ENCODE measurements around the gene ANK3. TPM values are rescaled to one million over a fixed set of nuclear protein-coding genes. Genes with fewer than 3 reads are reported as not detected.
A peak's percentile ranks its signal among the peaks of the same experiment; 100 is the strongest.

ANK3 gene
- total RNA-seq, 2 donors from 2014 or later = 65.0 to 79.5 TPM

DNA sequence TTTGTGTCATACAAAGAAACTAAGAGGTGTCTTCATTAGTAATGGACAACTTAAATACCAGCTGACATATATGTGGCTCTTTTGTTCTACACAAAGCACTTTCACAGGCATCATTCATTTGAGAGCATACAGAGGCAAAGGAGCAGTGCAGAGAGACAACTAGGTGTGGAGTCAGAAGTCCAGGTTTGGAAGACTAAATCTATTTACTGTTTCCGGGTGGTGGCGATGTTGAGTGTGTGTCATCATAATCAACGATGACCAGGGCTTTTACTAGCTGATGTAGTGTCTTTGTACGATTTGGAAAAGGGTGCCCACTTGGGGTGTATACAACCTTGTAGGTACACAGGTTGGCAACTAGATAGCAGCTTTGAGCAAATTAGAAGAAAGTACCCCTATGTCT, 287.9 kb downstream of the ANK3 start:
- no peaks in the 10 kb centered on the region for H3K9me3 Mint-ChIP-seq
- Histone ChIP-seq H3K27ac (ENCODE audit: low read depth, low read length) (no peak overlapping the region), H3K9me3 (ENCODE audit: control insufficient read depth, low read length) (no peaks in the 10 kb centered on the region), H3K4me3 (ENCODE audit: low read length) (no peak overlapping the region), H3K9ac (ENCODE audit: extremely low read depth, low read length, poor library complexity, severe bottlenecking) (no peak overlapping the region), H3K4me1 (ENCODE audit: control insufficient read depth, insufficient read depth, low read length) (no peaks in the 10 kb centered on the region), H3K27me3 (ENCODE audit: control insufficient read depth, insufficient read depth, low read length, poor library complexity, severe bottlenecking) (no peaks in the 10 kb centered on the region), H3K36me3 (ENCODE audit: control insufficient read depth, insufficient read depth, low read length) (no peaks in the 10 kb centered on the region)
- 92 to 93% methylated on average over 2 to 4 of the region's 4 CpGs for WGBS, 2 experiments (ENCODE audit: insufficient coverage in 1 of 2, insufficient read length in 1 of 2)
- DNase-seq = peak; percentile 47
- H3K36me3 Mint-ChIP-seq (ENCODE audit: low read depth) = peaks cover 25% of the 10 kb centered on the region
- H3K27ac Mint-ChIP-seq = peak overlapping the region; percentile 20
- peaks cover 16% of the 10 kb centered on the region for H3K4me1 Mint-ChIP-seq
- H3K4me3 Mint-ChIP-seq = no peak overlapping the region
- H3K27me3 Mint-ChIP-seq (ENCODE audit: insufficient read depth) = no peaks in the 10 kb centered on the region
- TF ChIP-seq, protein P1, sequence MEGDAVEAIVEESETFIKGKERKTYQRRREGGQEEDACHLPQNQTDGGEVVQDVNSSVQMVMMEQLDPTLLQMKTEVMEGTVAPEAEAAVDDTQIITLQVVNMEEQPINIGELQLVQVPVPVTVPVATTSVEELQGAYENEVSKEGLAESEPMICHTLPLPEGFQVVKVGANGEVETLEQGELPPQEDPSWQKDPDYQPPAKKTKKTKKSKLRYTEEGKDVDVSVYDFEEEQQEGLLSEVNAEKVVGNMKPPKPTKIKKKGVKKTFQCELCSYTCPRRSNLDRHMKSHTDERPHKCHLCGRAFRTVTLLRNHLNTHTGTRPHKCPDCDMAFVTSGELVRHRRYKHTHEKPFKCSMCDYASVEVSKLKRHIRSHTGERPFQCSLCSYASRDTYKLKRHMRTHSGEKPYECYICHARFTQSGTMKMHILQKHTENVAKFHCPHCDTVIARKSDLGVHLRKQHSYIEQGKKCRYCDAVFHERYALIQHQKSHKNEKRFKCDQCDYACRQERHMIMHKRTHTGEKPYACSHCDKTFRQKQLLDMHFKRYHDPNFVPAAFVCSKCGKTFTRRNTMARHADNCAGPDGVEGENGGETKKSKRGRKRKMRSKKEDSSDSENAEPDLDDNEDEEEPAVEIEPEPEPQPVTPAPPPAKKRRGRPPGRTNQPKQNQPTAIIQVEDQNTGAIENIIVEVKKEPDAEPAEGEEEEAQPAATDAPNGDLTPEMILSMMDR (conservative IDR thresholded peaks at IDR 0.05) = peak; percentile 15

DNA sequence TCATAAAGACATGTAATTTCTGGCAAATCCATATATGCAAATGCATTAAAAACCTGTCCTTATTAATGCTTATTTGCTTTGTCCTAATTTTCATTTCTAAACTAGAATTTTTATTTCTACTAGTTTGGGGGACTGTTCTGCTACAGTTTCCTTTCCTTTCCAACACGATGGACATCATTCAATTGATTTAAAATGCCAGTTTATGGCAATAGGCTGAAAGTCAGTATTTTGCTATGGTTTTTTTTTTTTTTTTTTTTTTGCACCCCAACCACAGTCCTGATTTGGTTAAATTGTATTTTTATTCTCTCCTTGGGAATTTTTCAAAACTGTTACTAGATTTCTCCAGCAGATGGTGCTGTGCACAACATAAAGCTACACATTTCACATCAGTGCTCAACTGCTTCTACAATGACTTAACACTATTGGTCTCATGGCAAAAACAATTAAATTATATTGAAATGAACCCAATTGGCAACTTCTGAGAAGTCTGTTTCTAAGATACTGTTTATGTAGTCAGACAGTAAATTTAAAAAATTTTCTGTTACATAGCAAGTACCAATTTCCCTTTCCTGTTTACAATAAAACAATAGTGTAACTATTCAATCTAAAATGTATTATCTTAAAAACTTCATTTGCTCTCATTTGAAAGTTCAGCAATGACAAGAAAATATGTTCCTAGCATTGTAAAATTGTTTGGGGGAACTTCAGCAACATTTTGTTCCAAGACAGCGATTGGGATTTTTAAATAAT, 289.5 kb downstream of the ANK3 start:
- no peak for DNase-seq
- Histone ChIP-seq H3K27ac (ENCODE audit: low read depth, low read length) (no peak overlapping the region), H3K4me1 (ENCODE audit: control insufficient read depth, insufficient read depth, low read length) (no peaks in the 10 kb centered on the region), H3K4me3 (ENCODE audit: low read length) (no peak overlapping the region), H3K9ac (ENCODE audit: extremely low read depth, low read length, poor library complexity, severe bottlenecking) (no peak overlapping the region), H3K9me3 (ENCODE audit: control insufficient read depth, low read length) (no peaks in the 10 kb centered on the region), H3K36me3 (ENCODE audit: control insufficient read depth, insufficient read depth, low read length) (no peaks in the 10 kb centered on the region), H3K27me3 (ENCODE audit: control insufficient read depth, insufficient read depth, low read length, poor library complexity, severe bottlenecking) (no peaks in the 10 kb centered on the region)
- Mint-ChIP-seq H3K27me3 (ENCODE audit: insufficient read depth) (no peaks in the 10 kb centered on the region), H3K9me3 (no peaks in the 10 kb centered on the region), H3K27ac (no peak overlapping the region), H3K4me3 (no peak overlapping the region), H3K36me3 (ENCODE audit: low read depth) (peaks cover 19% of the 10 kb centered on the region), H3K4me1 (peaks cover 18% of the 10 kb centered on the region)
- 90% methylated on average over 2 of the region's 2 CpGs; no CpG with 5 or more reads in 1 of the 2 experiments for WGBS, 2 experiments (ENCODE audit: insufficient coverage in 1 of 2, insufficient read length in 1 of 2)
- TF ChIP-seq, protein P1 (conservative IDR thresholded peaks at IDR 0.05) = peak; percentile 77

DNA sequence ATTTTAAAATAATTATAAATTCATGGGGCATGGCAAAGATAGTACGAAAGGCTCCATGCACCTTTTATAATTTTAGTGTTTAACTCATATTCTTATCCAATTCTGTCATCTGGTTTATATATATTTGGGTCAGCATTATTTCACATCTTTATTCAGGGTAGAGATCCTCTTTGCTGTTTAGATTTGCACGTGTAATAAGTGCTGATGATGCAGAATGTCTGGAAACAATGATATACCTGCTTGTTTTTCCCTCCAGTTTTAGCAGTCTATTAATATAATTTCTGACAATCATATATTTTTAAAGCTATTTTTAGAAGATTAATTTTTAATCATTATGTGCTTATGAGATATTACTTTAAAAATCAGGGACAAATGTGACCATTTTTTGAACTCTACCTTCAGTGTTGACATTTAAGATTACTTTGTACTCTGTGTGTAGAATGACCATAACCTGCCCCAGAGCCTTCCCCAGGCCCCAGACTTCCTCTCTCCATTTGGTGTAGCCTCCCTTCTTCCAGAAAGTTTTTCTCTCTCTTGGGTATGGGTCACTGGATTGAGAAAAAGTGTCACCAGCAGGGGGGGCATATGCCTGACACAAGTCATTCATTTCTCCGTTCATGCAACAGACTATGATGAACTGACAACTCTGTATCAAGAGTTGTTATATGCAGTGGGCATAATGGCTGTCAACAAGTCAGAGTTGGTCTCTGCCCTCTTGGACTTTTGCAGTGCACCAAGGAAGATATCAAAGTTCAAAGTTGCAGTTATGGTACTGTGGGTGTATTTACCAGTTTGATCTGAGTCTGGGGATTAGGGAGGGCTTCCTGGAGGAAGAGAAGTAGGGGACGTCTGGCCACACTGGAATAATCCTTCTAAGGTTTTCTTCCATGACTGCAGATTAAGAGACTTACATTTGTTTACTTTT, 290.7 kb downstream of the ANK3 start:
- peaks cover 9% of the 10 kb centered on the region for H3K36me3 Mint-ChIP-seq (ENCODE audit: low read depth)

More for the DNA sequence above, 290.7 kb downstream of the ANK3 start:
- H3K27me3 ChIP-seq (ENCODE audit: control insufficient read depth, insufficient read depth, low read length, poor library complexity, severe bottlenecking) = no peaks in the 10 kb centered on the region
- H3K9me3 Mint-ChIP-seq = no peaks in the 10 kb centered on the region
- no peak overlapping the region for H3K27ac Mint-ChIP-seq
- H3K4me1 Mint-ChIP-seq = peaks cover 18% of the 10 kb centered on the region
- WGBS, 2 experiments (ENCODE audit: insufficient coverage in 1 of 2, insufficient read length in 1 of 2) = 91 to 95% methylated on average over 3 to 4 of the region's 4 CpGs
- H3K9ac ChIP-seq (ENCODE audit: extremely low read depth, low read length, poor library complexity, severe bottlenecking) = no peak overlapping the region
- H3K9me3 ChIP-seq (ENCODE audit: control insufficient read depth, low read length) = no peaks in the 10 kb centered on the region
- H3K27ac ChIP-seq (ENCODE audit: low read depth, low read length) = no peak overlapping the region
- no peak overlapping the region for H3K4me3 Mint-ChIP-seq
- no peaks in the 10 kb centered on the region for H3K27me3 Mint-ChIP-seq (ENCODE audit: insufficient read depth)
- TF ChIP-seq, protein P1 (conservative IDR thresholded peaks at IDR 0.05) = peak; percentile 48
- DNase-seq = peak; percentile 51
- no peaks in the 10 kb centered on the region for H3K36me3 ChIP-seq (ENCODE audit: control insufficient read depth, insufficient read depth, low read length)
- no peak overlapping the region for H3K4me3 ChIP-seq (ENCODE audit: low read length)
- H3K4me1 ChIP-seq (ENCODE audit: control insufficient read depth, insufficient read depth, low read length) = no peaks in the 10 kb centered on the region
